Natural killer cell (primary cell): ENCODE results near the gene ROCK1. TPM values are rescaled to one million over a fixed set of nuclear protein-coding genes. Genes with fewer than 3 reads are reported as not detected.
A peak's percentile ranks its signal among the peaks of the same experiment; 100 is the strongest.

ENCODE experiments used
- ATAC-seq, 3 donors: fragments of 150-1000 bp in 2 of 3; fragments of 200-7000 bp in 1 of 3; cut with Tn5 transposase; 1 replicate in 1 of 3; 2 replicates in 2 of 3; pipeline ENCODE4 v1.10.0; 2021; ENCODE audit warnings: mild to moderate bottlenecking in 2 of 3, moderate library complexity in 2 of 3
- DNase-seq, 2 donors: peaks; one replicate each; pipeline versions ENCODE4 v3.0.0 to v3.0.0-alpha.2; 2013 to 2021; ENCODE audit warnings: mixed read lengths in 1 of 2
- H3K27ac ChIP-seq: one replicate; pipeline ENCODE4 v1.5.1; 2013; ENCODE audit warnings: mild to moderate bottlenecking, low read length
- H3K27me3 ChIP-seq: one replicate; pipeline ENCODE4 v1.6.1; 2013; ENCODE audit warnings: low read length; ENCODE audit not compliant: control insufficient read depth, insufficient read depth
- H3K36me3 ChIP-seq: one replicate; pipeline ENCODE4 v1.6.1; 2013; ENCODE audit warnings: low read length; ENCODE audit not compliant: control insufficient read depth, insufficient read depth
- H3K4me1 ChIP-seq: one replicate; pipeline ENCODE4 v1.6.1; 2013; ENCODE audit warnings: low read length; ENCODE audit not compliant: control insufficient read depth, insufficient read depth
- H3K4me3 ChIP-seq: one replicate; pipeline ENCODE4 v1.5.1; 2013; ENCODE audit warnings: low read length
- H3K9me3 ChIP-seq: one replicate; pipeline ENCODE4 v1.6.1; 2013; ENCODE audit warnings: low read length; ENCODE audit not compliant: control insufficient read depth, insufficient read depth
- H3K27ac Mint-ChIP-seq, 2 donors: one replicate each; pipeline ENCODE4 v1.8.0; 2022; ENCODE audit warnings: mild to moderate bottlenecking in 2 of 2, mixed read lengths in 2 of 2, moderate library complexity in 1 of 2
- H3K27me3 Mint-ChIP-seq, 2 donors: one replicate each; pipeline ENCODE4 v1.8.0; 2022; ENCODE audit warnings: low read depth in 2 of 2, mixed read lengths in 2 of 2
- H3K36me3 Mint-ChIP-seq: one replicate; pipeline ENCODE4 v1.8.0; 2022; ENCODE audit warnings: mixed read lengths
- H3K4me1 Mint-ChIP-seq, 2 donors: one replicate each; pipeline ENCODE4 v1.8.0; 2022; ENCODE audit warnings: mixed read lengths in 2 of 2
- H3K4me3 Mint-ChIP-seq: one replicate; pipeline ENCODE4 v1.8.0; 2022; ENCODE audit warnings: mild to moderate bottlenecking, moderate library complexity, mixed read lengths
- H3K9me3 Mint-ChIP-seq, 2 donors: one replicate each; pipeline ENCODE4 v1.8.0; 2022; ENCODE audit warnings: mixed read lengths in 2 of 2
- CTCF ChIP-seq: fragments of 200-600 bp; IDR thresholded peaks from one replicate; pipeline ENCODE4 v1.8.0; 2022; ENCODE audit warnings: antibody characterized with exemption
- WGBS: methylation state at CpG from one replicate; pipeline ENCODE4 v1.1.7; 2013; ENCODE audit warnings: missing lambda C conversion rate; ENCODE audit not compliant: insufficient coverage; 5-methylcytosine and 5-hydroxymethylcytosine counted together
- intact Hi-C: fragments of 100-400 bp; cut with micrococcal nuclease; formaldehyde crosslinking; loops from one replicate; pipeline ENCODE4 v1.14.2; 2022
- total RNA-seq, 4 donors: library from RNA; stranded (reverse); fragments of 120-200 nt in 1 of 4; gene quantifications; one replicate each; pipeline versions ENCODE4 v1.2.3 to v1.2.4, GENCODE V29; 2013 to 2022

Gene ROCK1
- total RNA-seq, 3 donors from 2014 or later (not counting 1 experiment from before 2014, with no cell fraction given) = 139 to 152 (median 149) TPM

- Histone ChIP-seq H3K4me3 (no peak overlapping the region), H3K9me3 (no peaks in the 10 kb centered on the region), H3K4me1 (no peaks in the 10 kb centered on the region), H3K27ac (no peak overlapping the region), H3K36me3 (peaks cover 57% of the 10 kb centered on the region), H3K27me3 (no peaks in the 10 kb centered on the region)
- ATAC-seq (no peak), DNase-seq (no peak)
- Mint-ChIP-seq H3K4me1 (peaks cover 5 to 8% of the 10 kb centered on the region in 2 donors), H3K27ac (peak overlapping the region; percentile 33 to 67), H3K9me3 (no peaks in the 10 kb centered on the region), H3K4me3 (no peak overlapping the region), H3K36me3 (no peaks in the 10 kb centered on the region), H3K27me3 (no peaks in the 10 kb centered on the region)
- no peak for TF ChIP-seq CTCF
- intact Hi-C loops = no loop called here
Observed at GRCh38 chr18:21004726-21005125, 106.9 kb downstream of the ROCK1 start.

- H3K4me3 ChIP-seq = no peak overlapping the region
- H3K36me3 ChIP-seq = peaks cover 35% of the 10 kb centered on the region
- ATAC-seq (no peak), DNase-seq (no peak)
- H3K27ac Mint-ChIP-seq = peak overlapping the region in 1 of 2 donors; percentile 6
- no peaks in the 10 kb centered on the region for H3K27me3 Mint-ChIP-seq
- H3K36me3 Mint-ChIP-seq = peaks cover 12% of the 10 kb centered on the region
- intact Hi-C loops = no loop called here
- H3K9me3 Mint-ChIP-seq = no peaks in the 10 kb centered on the region
- no peak overlapping the region for H3K4me3 Mint-ChIP-seq
- H3K9me3 ChIP-seq = no peaks in the 10 kb centered on the region
- no peak overlapping the region for H3K27ac ChIP-seq
- H3K4me1 Mint-ChIP-seq = peaks cover 29 to 38% of the 10 kb centered on the region in 2 donors
- H3K27me3 ChIP-seq = no peaks in the 10 kb centered on the region
- TF ChIP-seq CTCF = no peak
- H3K4me1 ChIP-seq = no peaks in the 10 kb centered on the region
Observed at GRCh38 chr18:21000667-21001066, 110.9 kb downstream of the ROCK1 start.

- no peaks in the 10 kb centered on the region for H3K4me1 ChIP-seq
- H3K9me3 Mint-ChIP-seq = no peaks in the 10 kb centered on the region
- TF ChIP-seq CTCF = no peak
- no peak overlapping the region for H3K27ac ChIP-seq
- peaks cover 31 to 38% of the 10 kb centered on the region in 2 donors for H3K4me1 Mint-ChIP-seq
- peaks cover 21% of the 10 kb centered on the region for H3K36me3 ChIP-seq
- peak overlapping the region in 1 of 2 donors; percentile 17 for H3K27ac Mint-ChIP-seq
- H3K4me3 Mint-ChIP-seq = no peak overlapping the region
- no peak overlapping the region for H3K4me3 ChIP-seq
- H3K9me3 ChIP-seq = no peaks in the 10 kb centered on the region
- H3K27me3 Mint-ChIP-seq = no peaks in the 10 kb centered on the region
- no peaks in the 10 kb centered on the region for H3K27me3 ChIP-seq
- ATAC-seq = no peak
- H3K36me3 Mint-ChIP-seq = peaks cover 12% of the 10 kb centered on the region
- DNase-seq = no peak
- intact Hi-C loops = no loop called here
Observed at GRCh38 chr18:20997371-20997770, 114.2 kb downstream of the ROCK1 start.

- Histone ChIP-seq H3K27ac (no peak overlapping the region), H3K9me3 (no peaks in the 10 kb centered on the region), H3K4me1 (no peaks in the 10 kb centered on the region), H3K36me3 (peaks cover 29% of the 10 kb centered on the region), H3K27me3 (no peaks in the 10 kb centered on the region), H3K4me3 (no peak overlapping the region)
- Mint-ChIP-seq H3K4me1 (peaks cover 31 to 38% of the 10 kb centered on the region in 2 donors), H3K4me3 (no peak overlapping the region), H3K36me3 (peaks cover 12% of the 10 kb centered on the region), H3K9me3 (no peaks in the 10 kb centered on the region), H3K27ac (peak overlapping the region; percentile 17 to 35), H3K27me3 (no peaks in the 10 kb centered on the region)
- ATAC-seq = no peak
- intact Hi-C loops = no loop called here
- TF ChIP-seq CTCF = no peak
- no peak for DNase-seq
- 100% methylated on average over 1 of the region's 1 CpG for WGBS
Observed at GRCh38 chr18:20996418-20996817, 115.2 kb downstream of the ROCK1 start.
